Measurements from ENCODE around the gene CEP68. TPM values are rescaled to one million over a fixed set of nuclear protein-coding genes. Genes with fewer than 3 reads are reported as not detected.
"Not testable (repeated sequence)": the region's sequence is repeated elsewhere in the genome, so short reads cannot be mapped to it uniquely, and the experiment has no call there.

The CEP68 gene
- polyA plus RNA-seq, 1 experiment = 11.7 TPM

DNA sequence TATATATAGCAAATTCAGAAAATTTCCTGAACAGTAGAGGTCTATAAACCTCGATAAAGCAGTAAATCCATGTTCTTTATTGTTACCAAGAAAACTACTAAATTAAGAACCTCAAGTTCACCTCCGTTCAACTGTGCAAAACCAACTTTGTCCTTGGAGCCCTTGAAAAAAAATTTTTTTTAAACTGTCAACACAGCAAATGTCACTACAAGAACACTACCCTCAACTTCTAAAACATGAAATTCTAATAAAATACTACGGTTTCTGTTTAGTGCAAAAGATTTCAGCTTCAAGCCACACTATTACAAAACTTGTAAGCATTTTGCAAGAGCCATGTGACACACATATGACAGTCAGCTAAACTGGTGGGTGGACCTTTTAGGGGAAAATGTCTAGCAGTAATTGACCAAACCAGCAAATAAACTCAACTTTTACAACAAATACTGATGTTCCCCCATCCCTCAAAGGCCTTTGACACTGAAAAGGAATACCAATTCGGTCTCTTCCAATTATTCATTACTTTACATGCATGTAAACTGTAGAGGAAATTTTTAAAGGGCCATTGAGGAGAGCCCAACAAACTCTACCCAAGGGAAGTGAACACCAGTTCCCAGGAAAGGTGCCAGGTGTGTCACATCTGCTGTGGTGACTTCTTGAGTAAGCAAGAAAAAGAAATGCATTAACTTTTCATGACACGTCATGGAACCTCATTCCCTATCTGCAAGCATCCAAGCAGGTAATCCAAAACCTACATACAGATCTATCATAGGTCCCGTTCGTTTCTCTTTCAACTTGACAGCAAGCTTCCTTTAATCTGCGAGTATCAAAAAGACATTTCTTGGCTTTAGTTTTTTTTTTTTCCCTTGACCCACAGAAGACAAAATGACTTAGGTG lies 72.3 kb downstream of the CEP68 start:
- Histone ChIP-seq H3K4me3 (ENCODE audit: low read depth, low read length) (peak overlapping the region; percentile 99), H3K36me3 (ENCODE audit: control insufficient read depth, insufficient read depth, low read length) (no peaks in the 10 kb centered on the region), H3K27me3 (ENCODE audit: control insufficient read depth, insufficient read depth, low read length) (no peaks in the 10 kb centered on the region; the same call in 1 of the 2 replicates)
- ChIA-PET CTCF (interaction anchor here (1.1 kb wide), 1 partner anchor 58 kb away, joined by 3 read pairs; no protein-coding TSS in a partner anchor), POLR2A (no interaction called here)
- DNase-seq (ENCODE audit: low read depth) = peak; percentile 30
- TF ChIP-seq, protein P1, sequence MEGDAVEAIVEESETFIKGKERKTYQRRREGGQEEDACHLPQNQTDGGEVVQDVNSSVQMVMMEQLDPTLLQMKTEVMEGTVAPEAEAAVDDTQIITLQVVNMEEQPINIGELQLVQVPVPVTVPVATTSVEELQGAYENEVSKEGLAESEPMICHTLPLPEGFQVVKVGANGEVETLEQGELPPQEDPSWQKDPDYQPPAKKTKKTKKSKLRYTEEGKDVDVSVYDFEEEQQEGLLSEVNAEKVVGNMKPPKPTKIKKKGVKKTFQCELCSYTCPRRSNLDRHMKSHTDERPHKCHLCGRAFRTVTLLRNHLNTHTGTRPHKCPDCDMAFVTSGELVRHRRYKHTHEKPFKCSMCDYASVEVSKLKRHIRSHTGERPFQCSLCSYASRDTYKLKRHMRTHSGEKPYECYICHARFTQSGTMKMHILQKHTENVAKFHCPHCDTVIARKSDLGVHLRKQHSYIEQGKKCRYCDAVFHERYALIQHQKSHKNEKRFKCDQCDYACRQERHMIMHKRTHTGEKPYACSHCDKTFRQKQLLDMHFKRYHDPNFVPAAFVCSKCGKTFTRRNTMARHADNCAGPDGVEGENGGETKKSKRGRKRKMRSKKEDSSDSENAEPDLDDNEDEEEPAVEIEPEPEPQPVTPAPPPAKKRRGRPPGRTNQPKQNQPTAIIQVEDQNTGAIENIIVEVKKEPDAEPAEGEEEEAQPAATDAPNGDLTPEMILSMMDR (IDR thresholded peaks at IDR 0.05; ENCODE audit: insufficient read depth, low read depth, low read length) = no peak

DNA sequence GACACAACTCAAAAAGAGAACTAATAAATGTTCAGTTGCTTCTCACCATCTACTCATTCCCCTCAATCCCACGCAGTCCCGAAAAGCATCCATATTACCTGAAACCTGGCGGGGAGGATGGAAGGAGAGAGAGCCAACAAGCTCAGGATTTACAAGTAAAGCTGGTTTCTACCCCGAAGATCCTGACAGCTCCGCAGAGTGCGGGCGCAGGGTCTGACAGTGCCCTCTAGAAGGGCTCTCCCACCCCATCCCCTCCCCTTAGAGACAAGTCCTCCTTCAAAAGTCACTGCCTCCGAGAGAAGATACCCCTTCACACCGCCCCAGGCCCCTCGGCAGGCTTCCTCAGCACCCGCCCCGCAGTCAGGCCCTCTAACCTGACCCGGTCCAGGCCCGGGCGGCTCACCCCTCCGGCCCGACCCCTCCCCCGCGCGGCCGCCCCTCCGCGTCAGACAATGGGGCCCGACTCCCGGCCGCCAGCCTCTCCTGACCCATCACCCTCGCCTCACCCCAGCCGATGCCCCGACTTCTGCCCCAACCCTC lies 73.1 kb downstream of the CEP68 start:
- no peaks in the 10 kb centered on the region for H3K36me3 ChIP-seq (ENCODE audit: control insufficient read depth, insufficient read depth, low read length)
- ChIA-PET POLR2A (no interaction called here), CTCF (interaction anchor here (1.1 to 1.3 kb wide), 4 partner anchors 14 to 58 kb away, joined by 3 to 4 read pairs (median 4); no protein-coding TSS in a partner anchor)
- TF ChIP-seq, protein P1 (IDR thresholded peaks at IDR 0.05; ENCODE audit: insufficient read depth, low read depth, low read length) = no peak
- DNase-seq (ENCODE audit: low read depth) = no peak
- H3K4me3 ChIP-seq (ENCODE audit: low read depth, low read length) = peak overlapping the region; percentile 99
- H3K27me3 ChIP-seq (ENCODE audit: control insufficient read depth, insufficient read depth, low read length) = no peaks in the 10 kb centered on the region; the same call in 1 of the 2 replicates

DNA sequence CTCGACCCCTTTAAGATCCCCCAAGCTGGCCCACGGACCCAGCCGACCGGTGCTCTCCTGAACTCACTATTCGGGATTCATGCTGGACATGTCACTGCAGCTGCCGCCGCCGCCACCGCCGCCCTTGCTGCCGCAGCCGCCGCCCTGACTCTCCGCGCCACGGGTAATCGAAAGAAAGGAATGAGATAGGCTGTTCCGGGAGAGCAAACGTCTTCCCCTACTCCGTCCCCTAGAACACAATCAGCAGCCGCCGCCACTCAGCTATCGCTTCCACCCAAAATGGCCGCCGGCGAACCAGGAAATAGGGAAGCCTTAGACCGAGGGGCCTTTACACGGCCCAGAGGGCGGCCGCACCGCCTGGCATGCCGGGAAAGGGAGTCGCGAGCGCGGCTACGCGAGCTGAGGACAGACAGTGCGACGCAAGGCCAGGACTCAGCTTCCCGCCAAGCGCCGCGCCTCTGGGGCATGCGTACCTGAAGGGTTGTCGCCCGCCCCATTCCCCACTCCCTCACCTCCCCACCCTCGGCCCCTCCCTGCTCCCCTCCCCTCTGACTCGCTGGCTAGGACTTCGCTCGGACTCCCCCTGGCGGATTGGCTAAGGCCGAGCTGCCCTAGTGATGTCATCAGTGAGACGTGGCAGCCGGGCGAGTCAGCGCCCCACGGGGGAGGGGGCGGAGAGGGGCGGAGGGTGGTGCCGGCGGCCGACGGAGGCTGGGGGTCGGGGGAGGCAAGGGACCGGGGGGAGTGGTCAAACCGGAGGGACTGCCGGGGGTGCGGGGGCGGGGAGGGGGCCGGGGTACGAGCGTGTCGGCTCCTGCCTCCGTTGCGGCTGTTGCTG lies 73.8 kb downstream of the CEP68 start, which contains the start of gene RAB1A:
Gene RAB1A, minus strand, starts transcription at position 281 of the 838 bp plus-strand sequence. Its CDS starts 191 bp downstream, at position 90.
- Histone ChIP-seq H3K27me3 (ENCODE audit: control insufficient read depth, insufficient read depth, low read length) (no peaks in the 10 kb centered on the region; the same call in 1 of the 2 replicates), H3K36me3 (ENCODE audit: control insufficient read depth, insufficient read depth, low read length) (no peaks in the 10 kb centered on the region), H3K4me3 (ENCODE audit: low read depth, low read length) (peak within 1 kb of the TSS; percentile 99)
- peak; percentile 96 for DNase-seq (ENCODE audit: low read depth)
- TF ChIP-seq, protein P1 (IDR thresholded peaks at IDR 0.05; ENCODE audit: insufficient read depth, low read depth, low read length) = peak; percentile 62
- POLR2A ChIA-PET = no interaction called here
- CTCF ChIA-PET = interaction anchor here (0.6 to 1.3 kb wide), 5 partner anchors 13 to 584 kb away, joined by 3 to 4 read pairs (median 3); no protein-coding TSS in a partner anchor

- DNase-seq (ENCODE audit: low read depth) = no peak
- TF ChIP-seq, protein P1 (IDR thresholded peaks at IDR 0.05; ENCODE audit: insufficient read depth, low read depth, low read length) = no peak
- ChIA-PET CTCF (interaction anchor here (0.6 to 1.3 kb wide), 3 partner anchors 12 to 585 kb away, joined by 3 to 4 read pairs (median 3); no protein-coding TSS in a partner anchor), POLR2A (no interaction called here)
- Histone ChIP-seq H3K27me3 (ENCODE audit: control insufficient read depth, insufficient read depth, low read length) (no peaks in the 10 kb centered on the region; the same call in 1 of the 2 replicates), H3K36me3 (ENCODE audit: control insufficient read depth, insufficient read depth, low read length) (no peaks in the 10 kb centered on the region), H3K4me3 (ENCODE audit: low read depth, low read length) (peak overlapping the region; percentile 63)
Observed at GRCh38 chr2:65130664-65131175, 74.5 kb downstream of the CEP68 start.

GRCh38 chr2:65132930-65133329 lies 76.7 kb downstream of the CEP68 start:
- H3K4me3 ChIP-seq (ENCODE audit: low read depth, low read length); POLR2A ChIA-PET: not testable (repeated sequence)

More at GRCh38 chr2:65132930-65133329, 76.7 kb downstream of the CEP68 start:
- CTCF ChIA-PET = interaction anchor here (0.6 to 1.5 kb wide), 3 partner anchors 15 to 42 kb away, joined by 3 read pairs; no protein-coding TSS in a partner anchor
- H3K27me3 ChIP-seq (ENCODE audit: control insufficient read depth, insufficient read depth, low read length); DNase-seq (ENCODE audit: low read depth); H3K36me3 ChIP-seq (ENCODE audit: control insufficient read depth, insufficient read depth, low read length): not testable (repeated sequence)
